ENCODE data around the gene FAT4.

GRCh38 chr4:125283707-125284279 lies 31.0 kb upstream of the FAT4 start:
- TF ChIP-seq, protein P1, sequence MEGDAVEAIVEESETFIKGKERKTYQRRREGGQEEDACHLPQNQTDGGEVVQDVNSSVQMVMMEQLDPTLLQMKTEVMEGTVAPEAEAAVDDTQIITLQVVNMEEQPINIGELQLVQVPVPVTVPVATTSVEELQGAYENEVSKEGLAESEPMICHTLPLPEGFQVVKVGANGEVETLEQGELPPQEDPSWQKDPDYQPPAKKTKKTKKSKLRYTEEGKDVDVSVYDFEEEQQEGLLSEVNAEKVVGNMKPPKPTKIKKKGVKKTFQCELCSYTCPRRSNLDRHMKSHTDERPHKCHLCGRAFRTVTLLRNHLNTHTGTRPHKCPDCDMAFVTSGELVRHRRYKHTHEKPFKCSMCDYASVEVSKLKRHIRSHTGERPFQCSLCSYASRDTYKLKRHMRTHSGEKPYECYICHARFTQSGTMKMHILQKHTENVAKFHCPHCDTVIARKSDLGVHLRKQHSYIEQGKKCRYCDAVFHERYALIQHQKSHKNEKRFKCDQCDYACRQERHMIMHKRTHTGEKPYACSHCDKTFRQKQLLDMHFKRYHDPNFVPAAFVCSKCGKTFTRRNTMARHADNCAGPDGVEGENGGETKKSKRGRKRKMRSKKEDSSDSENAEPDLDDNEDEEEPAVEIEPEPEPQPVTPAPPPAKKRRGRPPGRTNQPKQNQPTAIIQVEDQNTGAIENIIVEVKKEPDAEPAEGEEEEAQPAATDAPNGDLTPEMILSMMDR (IDR thresholded peaks at IDR 0.05) = peak in 3 of 7 experiments; percentile 13 to 52 (median 44)
- no peak for TF ChIP-seq POLR2AphosphoS5 (IDR thresholded peaks at IDR 0.05)
